GM12878 (cell line): ENCODE results near the gene EML3. TPM values are rescaled to one million over a fixed set of nuclear protein-coding genes. Genes with fewer than 3 reads are reported as not detected.

ENCODE experiments used
- ATF3 ChIP-seq: IDR thresholded peaks from 2 replicates; pipeline ENCODE4 v1.6.1; 2011; ENCODE audit warnings: low read depth, mild to moderate bottlenecking, low read length, moderate library complexity, borderline replicate concordance; ENCODE audit errors: extremely low read depth
- CREM ChIP-seq: IDR thresholded peaks from 2 replicates; pipeline ENCODE4 v1.6.1; 2014; ENCODE audit warnings: antibody characterized with exemption, low read depth
- EP300 ChIP-seq, 2 experiments: fragments of 150-350 bp in 1 of 2; IDR thresholded peaks; 2 replicates each; pipeline ENCODE4 v1.6.1; 2011 to 2012; ENCODE audit warnings: low read depth in 2 of 2, low read length in 2 of 2, borderline replicate concordance in 1 of 2, improper control_type of control experiment in 1 of 2, inconsistent platforms in 1 of 2; ENCODE audit not compliant: control insufficient read depth in 1 of 2
- ESRRA ChIP-seq: IDR thresholded peaks from 2 replicates; pipeline ENCODE4 v1.6.1; 2012; ENCODE audit warnings: mild to moderate bottlenecking, low read length, improper control_type of control experiment
- GABPA ChIP-seq: IDR thresholded peaks from 2 replicates; pipeline ENCODE4 v1.6.1; 2014; ENCODE audit warnings: antibody characterized with exemption, low read depth, mild to moderate bottlenecking, inconsistent platforms
- GATAD2B ChIP-seq: fragments of 450-650 bp; conservative IDR thresholded peaks from 2 replicates; pipeline ENCODE4 v1.6.1; 2017; ENCODE audit warnings: low read depth, mild to moderate bottlenecking, moderate library complexity
- IKZF2 ChIP-seq, 2 experiments: fragments of 450-650 bp; IDR thresholded peaks; 2 replicates each; pipeline ENCODE4 v1.6.1; 2017; ENCODE audit warnings: mild to moderate bottlenecking in 2 of 2, moderate library complexity in 2 of 2
- NFYA ChIP-seq: IDR thresholded peaks from 2 replicates; pipeline ENCODE4 v1.6.1; 2011; ENCODE audit warnings: low read depth, mild to moderate bottlenecking, low read length, improper control_type of control experiment, borderline replicate concordance
- SMC3 ChIP-seq: IDR thresholded peaks from 2 replicates; pipeline ENCODE4 v1.6.1; 2011; ENCODE audit warnings: low read length, improper control_type of control experiment, borderline replicate concordance
- SUZ12 ChIP-seq: fragments of 200-600 bp; sonication (generic); IDR thresholded peaks from one replicate; pipeline ENCODE4 v1.6.1; 2018; ENCODE audit warnings: antibody characterized with exemption, mild to moderate bottlenecking; ENCODE audit not compliant: unreplicated experiment
- YBX1 ChIP-seq: fragments of 450-650 bp; IDR thresholded peaks from 2 replicates; pipeline ENCODE4 v1.6.1; 2016; ENCODE audit warnings: antibody characterized with exemption
- ZSCAN29 ChIP-seq: fragments of 450-650 bp; IDR thresholded peaks from 2 replicates; pipeline ENCODE4 v1.6.1; 2017; ENCODE audit warnings: mild to moderate bottlenecking, moderate library complexity
- polyA plus RNA-seq, 11 experiments: library from polyadenylated mRNA; depleted of rRNA in 4 of 11; unstranded in 6 of 11; stranded (reverse) in 5 of 11; fragments of >200 nt; fragmentation: Nextera tagmentation in 4 of 11; fragmentation: Illumina TruSeq in 1 of 11; extraction: Ambion mirVana in 4 of 11; extraction: Trizol in 1 of 11; gene quantifications; 1 replicate in 1 of 11; 2 replicates in 10 of 11; pipeline versions ENCODE4 v1.2.1 to v1.2.3, GENCODE V29; 2011 to 2016; ENCODE audit warnings: inconsistent platforms in 2 of 11, missing spikeins in 2 of 11, low read depth in 1 of 11
- total RNA-seq, 4 experiments: library from RNA; depleted of rRNA in 3 of 4; stranded (reverse); fragments of >200 nt in 3 of 4; fragmentation: Illumina TruSeq in 1 of 4; extraction: Trizol in 1 of 4; gene quantifications; 2 replicates each; pipeline versions ENCODE4 v1.2.1 to v1.2.3, GENCODE V29; 2013 to 2021
- TF ChIP-seq, protein P1 (sequence below): fragments of 450-650 bp; IDR thresholded peaks from 2 replicates; pipeline ENCODE4 v1.6.1; 2017; ENCODE audit warnings: mild to moderate bottlenecking
- TF ChIP-seq, protein P2 (sequence below): IDR thresholded peaks from 2 replicates; pipeline ENCODE4 v1.6.1; 2012; ENCODE audit warnings: improper control_type of control experiment, low read depth, low read length; ENCODE audit not compliant: insufficient replicate concordance
- TF ChIP-seq, protein P3 (sequence below): fragments of 450-650 bp; conservative IDR thresholded peaks from 2 replicates; pipeline ENCODE4 v1.6.1; 2017; ENCODE audit warnings: mild to moderate bottlenecking, moderate library complexity
- TF ChIP-seq, protein P4 (sequence below): IDR thresholded peaks from 2 replicates; pipeline ENCODE4 v1.6.1; 2011; ENCODE audit warnings: mild to moderate bottlenecking, low read depth, low read length, moderate library complexity; ENCODE audit not compliant: insufficient replicate concordance

Gene EML3
- total and polyA plus RNA-seq, 10 of the 15 experiments (the other 5 are each of a cell fraction or from before 2014, with no cell fraction given), result 0.58 to 82.5 (median 24.8) TPM

DNA sequence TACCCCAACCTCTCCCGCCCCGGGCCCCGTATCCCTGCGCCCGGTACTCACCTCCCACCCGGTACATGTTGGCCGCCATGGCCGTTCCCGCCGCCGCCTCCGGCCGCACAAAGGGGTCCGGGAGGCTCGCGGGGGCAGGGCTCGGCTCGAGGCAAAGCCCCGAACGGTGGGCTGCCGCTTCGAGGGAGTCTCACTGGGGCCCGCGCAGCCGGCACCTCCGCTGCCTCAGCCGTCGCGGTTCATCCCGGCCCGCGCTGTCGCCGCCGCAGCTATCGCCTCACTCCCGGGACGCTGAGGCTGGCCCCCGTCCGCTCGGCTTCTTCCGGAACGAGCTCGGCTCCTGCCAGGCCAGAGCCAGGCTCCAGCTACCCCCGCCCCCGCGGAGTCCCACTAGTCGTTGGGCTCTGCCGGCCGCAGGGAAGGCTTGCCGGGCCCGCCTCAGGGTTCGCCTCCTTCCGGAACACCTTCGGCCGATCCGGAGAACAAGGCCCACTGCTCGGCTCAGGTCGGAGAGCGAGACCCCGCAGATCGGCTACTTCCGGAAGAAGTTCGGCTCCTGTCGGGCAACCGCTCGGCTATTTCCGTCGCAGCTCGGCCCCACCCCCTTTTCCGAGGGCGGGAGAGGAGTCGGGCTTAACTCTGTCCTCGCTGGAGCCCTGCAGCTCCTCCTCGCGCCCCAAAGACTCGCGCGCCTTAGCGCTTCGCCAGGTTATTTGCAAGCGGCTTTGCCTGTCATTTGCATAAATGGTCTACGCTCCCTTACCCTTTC is 11.0 kb downstream of the EML3 start, which contains the start of gene MTA2 (continued):
- TF ChIP-seq, protein P1, sequence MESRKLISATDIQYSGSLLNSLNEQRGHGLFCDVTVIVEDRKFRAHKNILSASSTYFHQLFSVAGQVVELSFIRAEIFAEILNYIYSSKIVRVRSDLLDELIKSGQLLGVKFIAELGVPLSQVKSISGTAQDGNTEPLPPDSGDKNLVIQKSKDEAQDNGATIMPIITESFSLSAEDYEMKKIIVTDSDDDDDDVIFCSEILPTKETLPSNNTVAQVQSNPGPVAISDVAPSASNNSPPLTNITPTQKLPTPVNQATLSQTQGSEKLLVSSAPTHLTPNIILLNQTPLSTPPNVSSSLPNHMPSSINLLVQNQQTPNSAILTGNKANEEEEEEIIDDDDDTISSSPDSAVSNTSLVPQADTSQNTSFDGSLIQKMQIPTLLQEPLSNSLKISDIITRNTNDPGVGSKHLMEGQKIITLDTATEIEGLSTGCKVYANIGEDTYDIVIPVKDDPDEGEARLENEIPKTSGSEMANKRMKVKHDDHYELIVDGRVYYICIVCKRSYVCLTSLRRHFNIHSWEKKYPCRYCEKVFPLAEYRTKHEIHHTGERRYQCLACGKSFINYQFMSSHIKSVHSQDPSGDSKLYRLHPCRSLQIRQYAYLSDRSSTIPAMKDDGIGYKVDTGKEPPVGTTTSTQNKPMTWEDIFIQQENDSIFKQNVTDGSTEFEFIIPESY, result no peak
- TF ChIP-seq ESRRA, result no peak
- no peak for TF ChIP-seq ZSCAN29
- TF ChIP-seq, protein P2, sequence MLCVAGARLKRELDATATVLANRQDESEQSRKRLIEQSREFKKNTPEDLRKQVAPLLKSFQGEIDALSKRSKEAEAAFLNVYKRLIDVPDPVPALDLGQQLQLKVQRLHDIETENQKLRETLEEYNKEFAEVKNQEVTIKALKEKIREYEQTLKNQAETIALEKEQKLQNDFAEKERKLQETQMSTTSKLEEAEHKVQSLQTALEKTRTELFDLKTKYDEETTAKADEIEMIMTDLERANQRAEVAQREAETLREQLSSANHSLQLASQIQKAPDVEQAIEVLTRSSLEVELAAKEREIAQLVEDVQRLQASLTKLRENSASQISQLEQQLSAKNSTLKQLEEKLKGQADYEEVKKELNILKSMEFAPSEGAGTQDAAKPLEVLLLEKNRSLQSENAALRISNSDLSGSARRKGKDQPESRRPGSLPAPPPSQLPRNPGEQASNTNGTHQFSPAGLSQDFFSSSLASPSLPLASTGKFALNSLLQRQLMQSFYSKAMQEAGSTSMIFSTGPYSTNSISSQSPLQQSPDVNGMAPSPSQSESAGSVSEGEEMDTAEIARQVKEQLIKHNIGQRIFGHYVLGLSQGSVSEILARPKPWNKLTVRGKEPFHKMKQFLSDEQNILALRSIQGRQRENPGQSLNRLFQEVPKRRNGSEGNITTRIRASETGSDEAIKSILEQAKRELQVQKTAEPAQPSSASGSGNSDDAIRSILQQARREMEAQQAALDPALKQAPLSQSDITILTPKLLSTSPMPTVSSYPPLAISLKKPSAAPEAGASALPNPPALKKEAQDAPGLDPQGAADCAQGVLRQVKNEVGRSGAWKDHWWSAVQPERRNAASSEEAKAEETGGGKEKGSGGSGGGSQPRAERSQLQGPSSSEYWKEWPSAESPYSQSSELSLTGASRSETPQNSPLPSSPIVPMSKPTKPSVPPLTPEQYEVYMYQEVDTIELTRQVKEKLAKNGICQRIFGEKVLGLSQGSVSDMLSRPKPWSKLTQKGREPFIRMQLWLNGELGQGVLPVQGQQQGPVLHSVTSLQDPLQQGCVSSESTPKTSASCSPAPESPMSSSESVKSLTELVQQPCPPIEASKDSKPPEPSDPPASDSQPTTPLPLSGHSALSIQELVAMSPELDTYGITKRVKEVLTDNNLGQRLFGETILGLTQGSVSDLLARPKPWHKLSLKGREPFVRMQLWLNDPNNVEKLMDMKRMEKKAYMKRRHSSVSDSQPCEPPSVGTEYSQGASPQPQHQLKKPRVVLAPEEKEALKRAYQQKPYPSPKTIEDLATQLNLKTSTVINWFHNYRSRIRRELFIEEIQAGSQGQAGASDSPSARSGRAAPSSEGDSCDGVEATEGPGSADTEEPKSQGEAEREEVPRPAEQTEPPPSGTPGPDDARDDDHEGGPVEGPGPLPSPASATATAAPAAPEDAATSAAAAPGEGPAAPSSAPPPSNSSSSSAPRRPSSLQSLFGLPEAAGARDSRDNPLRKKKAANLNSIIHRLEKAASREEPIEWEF, result no peak
- TF ChIP-seq YBX1, result no peak
- no peak for TF ChIP-seq EP300 (IDR thresholded peaks at IDR 0.05; ENCODE audit: borderline replicate concordance in 1 of 2, control insufficient read depth in 1 of 2, low read depth in 2 of 2, low read length in 2 of 2)
- TF ChIP-seq GATAD2B, result peak; percentile 81; the same call in 1 of the 2 replicates
- TF ChIP-seq NFYA, result no peak
- TF ChIP-seq ATF3, result no peak
- TF ChIP-seq CREM, result no peak
- TF ChIP-seq, protein P3, sequence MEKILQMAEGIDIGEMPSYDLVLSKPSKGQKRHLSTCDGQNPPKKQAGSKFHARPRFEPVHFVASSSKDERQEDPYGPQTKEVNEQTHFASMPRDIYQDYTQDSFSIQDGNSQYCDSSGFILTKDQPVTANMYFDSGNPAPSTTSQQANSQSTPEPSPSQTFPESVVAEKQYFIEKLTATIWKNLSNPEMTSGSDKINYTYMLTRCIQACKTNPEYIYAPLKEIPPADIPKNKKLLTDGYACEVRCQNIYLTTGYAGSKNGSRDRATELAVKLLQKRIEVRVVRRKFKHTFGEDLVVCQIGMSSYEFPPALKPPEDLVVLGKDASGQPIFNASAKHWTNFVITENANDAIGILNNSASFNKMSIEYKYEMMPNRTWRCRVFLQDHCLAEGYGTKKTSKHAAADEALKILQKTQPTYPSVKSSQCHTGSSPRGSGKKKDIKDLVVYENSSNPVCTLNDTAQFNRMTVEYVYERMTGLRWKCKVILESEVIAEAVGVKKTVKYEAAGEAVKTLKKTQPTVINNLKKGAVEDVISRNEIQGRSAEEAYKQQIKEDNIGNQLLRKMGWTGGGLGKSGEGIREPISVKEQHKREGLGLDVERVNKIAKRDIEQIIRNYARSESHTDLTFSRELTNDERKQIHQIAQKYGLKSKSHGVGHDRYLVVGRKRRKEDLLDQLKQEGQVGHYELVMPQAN, result peak; percentile 83
- TF ChIP-seq, protein P4, sequence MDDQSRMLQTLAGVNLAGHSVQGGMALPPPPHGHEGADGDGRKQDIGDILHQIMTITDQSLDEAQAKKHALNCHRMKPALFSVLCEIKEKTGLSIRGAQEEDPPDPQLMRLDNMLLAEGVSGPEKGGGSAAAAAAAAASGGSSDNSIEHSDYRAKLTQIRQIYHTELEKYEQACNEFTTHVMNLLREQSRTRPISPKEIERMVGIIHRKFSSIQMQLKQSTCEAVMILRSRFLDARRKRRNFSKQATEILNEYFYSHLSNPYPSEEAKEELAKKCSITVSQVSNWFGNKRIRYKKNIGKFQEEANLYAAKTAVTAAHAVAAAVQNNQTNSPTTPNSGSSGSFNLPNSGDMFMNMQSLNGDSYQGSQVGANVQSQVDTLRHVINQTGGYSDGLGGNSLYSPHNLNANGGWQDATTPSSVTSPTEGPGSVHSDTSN, result no peak
- TF ChIP-seq GABPA, result no peak
- no peak for TF ChIP-seq SMC3
- TF ChIP-seq IKZF2 (IDR thresholded peaks at IDR 0.05), result no peak; a peak in 1 of 4 replicates
- TF ChIP-seq SUZ12, result no peak
